ENCODE measurements around the gene RAB8B. TPM values are rescaled to one million over a fixed set of nuclear protein-coding genes. Genes with fewer than 3 reads are reported as not detected.

RAB8B gene
- total RNA-seq, 4 donors from 2014 or later: 26.1 to 48.1 (median 33.0) TPM

DNA sequence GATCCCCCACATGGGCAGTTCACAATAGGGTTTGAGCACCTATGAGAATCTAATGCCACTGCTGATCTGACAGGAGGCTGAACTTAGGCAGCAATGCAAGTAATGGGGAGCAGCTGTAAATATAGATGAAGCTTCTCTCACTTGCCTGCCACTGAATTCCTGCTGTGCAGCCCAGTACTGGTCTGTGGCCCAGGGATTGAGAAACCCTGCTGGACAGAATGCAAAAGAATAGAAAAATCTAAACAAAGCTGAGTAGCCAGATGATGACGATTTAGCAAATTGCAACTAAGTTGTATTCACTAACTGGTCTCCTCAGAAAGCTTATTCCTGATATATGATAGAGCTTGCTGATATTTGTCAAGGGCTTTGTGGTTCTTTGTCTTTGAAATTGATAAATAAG, 53.7 kb downstream of the RAB8B start:
- peaks cover 0 to 5% of the 10 kb centered on the region in 2 donors for H3K36me3 ChIP-seq
- H3K4me1 ChIP-seq: peaks cover 21 to 85% (median 39%) of the 10 kb centered on the region in 3 donors
- no peaks in the 10 kb centered on the region for H3K27me3 ChIP-seq
- H3K27ac ChIP-seq: peak overlapping the region; percentile 75 to 88 (median 77)
- TF ChIP-seq, protein P1, sequence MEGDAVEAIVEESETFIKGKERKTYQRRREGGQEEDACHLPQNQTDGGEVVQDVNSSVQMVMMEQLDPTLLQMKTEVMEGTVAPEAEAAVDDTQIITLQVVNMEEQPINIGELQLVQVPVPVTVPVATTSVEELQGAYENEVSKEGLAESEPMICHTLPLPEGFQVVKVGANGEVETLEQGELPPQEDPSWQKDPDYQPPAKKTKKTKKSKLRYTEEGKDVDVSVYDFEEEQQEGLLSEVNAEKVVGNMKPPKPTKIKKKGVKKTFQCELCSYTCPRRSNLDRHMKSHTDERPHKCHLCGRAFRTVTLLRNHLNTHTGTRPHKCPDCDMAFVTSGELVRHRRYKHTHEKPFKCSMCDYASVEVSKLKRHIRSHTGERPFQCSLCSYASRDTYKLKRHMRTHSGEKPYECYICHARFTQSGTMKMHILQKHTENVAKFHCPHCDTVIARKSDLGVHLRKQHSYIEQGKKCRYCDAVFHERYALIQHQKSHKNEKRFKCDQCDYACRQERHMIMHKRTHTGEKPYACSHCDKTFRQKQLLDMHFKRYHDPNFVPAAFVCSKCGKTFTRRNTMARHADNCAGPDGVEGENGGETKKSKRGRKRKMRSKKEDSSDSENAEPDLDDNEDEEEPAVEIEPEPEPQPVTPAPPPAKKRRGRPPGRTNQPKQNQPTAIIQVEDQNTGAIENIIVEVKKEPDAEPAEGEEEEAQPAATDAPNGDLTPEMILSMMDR (IDR thresholded peaks at IDR 0.05): peak in 2 of 4 experiments; percentile 38 to 60
- TF ChIP-seq POLR2A (IDR thresholded peaks at IDR 0.05) (no peak), POLR2AphosphoS5 (IDR thresholded peaks at IDR 0.05) (peak; percentile 49)
- H3K4me3 ChIP-seq: no peak overlapping the region
- 25 to 43% methylated on average over 1 of the region's 1 CpG for WGBS, 2 donors (ENCODE audit: low coverage in 1 of 2)
- ATAC-seq: peak; percentile 68
- no peaks in the 10 kb centered on the region for H3K9me3 ChIP-seq

DNA sequence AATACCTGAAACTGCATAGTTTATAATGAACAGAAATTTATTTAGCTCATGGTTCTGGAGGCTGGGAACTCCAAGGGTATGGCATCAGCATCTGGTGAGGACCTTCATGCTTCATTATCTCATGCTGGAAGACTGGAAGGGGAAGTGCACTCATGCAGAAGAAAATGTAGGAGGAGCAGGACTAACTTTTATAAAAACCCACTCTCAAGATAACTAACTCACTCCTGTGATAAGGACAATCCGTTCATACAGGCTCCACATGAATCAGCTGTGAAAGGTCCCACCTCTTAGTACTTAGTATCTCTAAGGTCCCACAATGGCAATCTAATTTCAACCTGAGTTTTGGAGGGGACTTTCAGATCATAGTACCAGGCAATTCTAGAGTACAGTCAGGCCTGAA, 54.4 kb downstream of the RAB8B start:
- ATAC-seq: no peak
- WGBS, 2 donors (ENCODE audit: low coverage in 1 of 2): 29 to 71% methylated on average over 1 of the region's 1 CpG
- H3K4me1 ChIP-seq: peaks cover 21 to 78% (median 33%) of the 10 kb centered on the region in 3 donors

DNA sequence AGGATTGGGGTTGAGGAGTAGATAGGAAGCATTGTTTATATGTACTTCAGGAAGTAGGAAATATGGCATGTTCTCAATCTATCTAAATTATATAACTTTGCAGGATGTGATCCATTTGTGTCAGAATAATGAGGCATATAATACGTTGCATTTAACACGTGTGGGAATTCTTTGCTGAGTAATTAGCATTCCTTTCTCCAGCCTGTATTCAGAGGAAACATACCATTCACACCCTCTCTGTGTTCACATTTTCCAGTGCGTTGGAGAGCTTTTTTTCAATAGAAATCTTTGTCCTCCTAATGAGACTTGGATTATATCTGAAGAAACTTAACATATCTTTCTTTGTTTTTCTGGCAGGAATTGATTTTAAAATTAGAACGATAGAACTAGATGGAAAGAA, 55.0 kb downstream of the RAB8B start:
- TF ChIP-seq POLR2AphosphoS5 (IDR thresholded peaks at IDR 0.05) (peak; percentile 22), EP300 (IDR thresholded peaks at IDR 0.05) (no peak)

More for the DNA sequence above, 54.4 kb downstream of the RAB8B start:
- H3K27ac ChIP-seq: peak overlapping the region; percentile 75 to 88 (median 77)
- peaks cover 0 to 5% of the 10 kb centered on the region in 2 donors for H3K36me3 ChIP-seq
- H3K9me3 ChIP-seq: no peaks in the 10 kb centered on the region
- no peak overlapping the region for H3K4me3 ChIP-seq
- no peak for TF ChIP-seq POLR2AphosphoS5 (IDR thresholded peaks at IDR 0.05)
- TF ChIP-seq EP300 (IDR thresholded peaks at IDR 0.05): no peak
- TF ChIP-seq POLR2A (IDR thresholded peaks at IDR 0.05): no peak
- TF ChIP-seq, protein P1 (IDR thresholded peaks at IDR 0.05): no peak
- no peaks in the 10 kb centered on the region for H3K27me3 ChIP-seq

DNA sequence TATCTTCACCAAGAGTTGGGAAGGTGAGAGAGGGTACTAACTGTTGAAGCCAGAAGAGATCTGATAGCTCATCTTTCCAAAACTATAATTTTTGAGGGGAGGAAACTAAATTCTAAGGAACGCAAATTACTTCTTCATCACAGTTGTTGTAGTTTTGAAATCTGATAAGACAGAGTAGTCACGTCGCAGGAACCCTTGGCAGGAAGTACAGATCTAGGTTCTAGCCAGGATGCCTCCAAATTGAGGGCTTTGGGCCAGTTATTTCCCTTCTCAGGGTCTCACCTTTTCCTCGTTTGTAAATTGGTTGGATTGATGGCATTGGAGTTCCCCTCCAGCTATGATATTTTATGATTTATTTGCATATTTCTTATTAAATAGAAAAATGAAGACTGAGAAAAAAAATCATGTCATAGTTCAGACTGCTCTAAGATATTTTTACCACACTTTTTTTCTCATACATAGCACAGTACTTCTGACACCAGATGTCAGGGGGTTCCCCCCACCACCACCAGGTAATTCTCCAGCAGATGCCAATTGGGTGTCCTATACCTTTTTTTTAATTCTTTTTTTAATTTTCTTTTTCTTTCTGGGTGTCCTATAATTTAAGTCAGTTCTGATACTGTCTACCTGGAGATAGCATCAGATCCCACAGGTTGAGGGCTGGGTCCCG, 55.7 kb downstream of the RAB8B start:
- no peak for TF ChIP-seq POLR2AphosphoS5 (IDR thresholded peaks at IDR 0.05)
- WGBS, 2 donors (ENCODE audit: low coverage in 1 of 2): 38 to 58% methylated on average over 5 of the region's 5 CpGs
- Histone ChIP-seq H3K4me1 (peaks cover 21 to 65% (median 33%) of the 10 kb centered on the region in 3 donors), H3K36me3 (peaks cover 0 to 8% of the 10 kb centered on the region in 2 donors), H3K27ac (peak overlapping the region; percentile 75 to 88 (median 77)), H3K9me3 (no peaks in the 10 kb centered on the region), H3K4me3 (no peak overlapping the region), H3K27me3 (no peaks in the 10 kb centered on the region)
- no peak for ATAC-seq

More for the DNA sequence above, 55.0 kb downstream of the RAB8B start:
- Histone ChIP-seq H3K36me3 (peaks cover 0 to 5% of the 10 kb centered on the region in 2 donors), H3K9me3 (no peaks in the 10 kb centered on the region), H3K4me3 (no peak overlapping the region), H3K4me1 (peaks cover 21 to 72% (median 33%) of the 10 kb centered on the region in 3 donors), H3K27me3 (no peaks in the 10 kb centered on the region), H3K27ac (peak overlapping the region; percentile 75 to 88 (median 77))
- 7 to 10% methylated on average over 4 of the region's 4 CpGs for WGBS, 2 donors (ENCODE audit: low coverage in 1 of 2)
- no peak for ATAC-seq

DNA sequence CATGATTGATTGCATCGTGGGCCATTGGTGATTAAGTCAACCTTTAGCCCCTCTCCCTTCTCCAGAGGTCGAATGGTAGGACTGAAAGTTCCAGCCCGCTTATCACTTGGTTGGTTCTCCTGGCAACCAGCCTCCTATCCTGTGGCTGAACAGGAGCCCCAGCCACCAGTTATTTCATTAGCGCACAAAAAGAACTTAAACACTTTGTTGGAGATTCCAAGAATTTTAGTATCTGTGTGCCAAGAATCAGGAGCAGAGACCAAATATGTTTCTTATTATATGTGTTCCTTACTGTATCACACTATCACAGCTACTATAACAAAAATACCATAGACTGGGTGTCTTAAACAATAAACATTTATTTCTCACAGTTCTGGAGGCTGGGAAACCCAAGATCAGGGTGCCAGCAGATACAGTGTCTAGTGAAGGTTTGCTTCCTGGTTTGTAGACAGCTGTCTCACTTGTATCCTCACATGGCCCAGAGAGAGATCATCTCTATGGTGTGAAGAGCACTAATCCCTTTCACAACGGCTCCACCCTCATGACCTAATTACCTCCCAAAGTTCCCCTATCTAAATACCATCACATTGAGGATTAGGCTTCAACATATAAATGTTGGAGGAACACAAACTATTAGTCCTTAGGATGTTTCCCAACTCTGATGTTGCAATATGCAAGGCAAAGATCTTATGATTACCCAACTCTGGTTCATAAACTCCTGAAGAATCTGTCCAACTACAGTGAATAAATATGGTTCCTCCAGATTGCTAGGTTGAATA, 57.5 kb downstream of the RAB8B start:
- H3K4me1 ChIP-seq: peaks cover 21 to 60% (median 33%) of the 10 kb centered on the region in 3 donors
- H3K27me3 ChIP-seq: no peaks in the 10 kb centered on the region
- no peak overlapping the region for H3K4me3 ChIP-seq
- H3K9me3 ChIP-seq: no peaks in the 10 kb centered on the region
- peak; percentile 83 for ATAC-seq
- TF ChIP-seq POLR2AphosphoS5 (IDR thresholded peaks at IDR 0.05): peak; percentile 86
- TF ChIP-seq POLR2A (IDR thresholded peaks at IDR 0.05): no peak
- H3K36me3 ChIP-seq: peaks cover 0 to 23% of the 10 kb centered on the region in 2 donors
- 89 to 90% methylated on average over 2 to 5 of the region's 5 CpGs for WGBS, 2 donors (ENCODE audit: low coverage in 1 of 2)
- H3K27ac ChIP-seq: peak overlapping the region in 3 of 4 donors; percentile 40 to 79 (median 48)

DNA sequence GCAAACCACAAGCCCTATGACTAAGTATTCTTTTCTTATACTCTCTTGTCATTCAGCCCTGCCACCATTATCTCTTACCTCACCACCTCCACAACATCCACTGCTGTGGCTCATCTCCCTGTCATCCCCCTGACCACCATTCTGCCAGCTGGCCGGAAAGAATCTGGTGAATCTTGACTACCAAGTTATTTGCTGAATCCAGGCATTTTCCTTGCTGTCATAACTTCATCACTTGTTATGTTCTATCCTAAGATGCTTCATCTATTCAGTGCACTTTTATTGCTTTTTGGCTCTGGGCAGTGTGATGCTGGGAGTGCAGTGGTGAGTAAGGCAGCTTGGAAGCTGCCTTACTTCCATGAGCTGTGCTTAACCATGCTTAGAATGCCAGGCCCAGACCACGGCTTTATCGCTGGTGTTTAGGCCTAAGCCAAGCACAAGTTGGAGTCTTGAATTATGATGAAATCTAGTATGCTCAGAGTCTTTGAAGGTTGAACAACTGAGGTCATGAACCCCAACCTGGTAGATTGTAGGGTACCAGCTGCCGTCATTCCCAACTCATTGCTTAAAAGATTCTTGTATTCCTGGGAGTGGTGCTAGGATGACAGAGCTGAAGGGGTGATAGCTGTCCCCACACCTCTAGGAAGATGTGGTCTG, 61.0 kb downstream of the RAB8B start:
- peaks cover 0 to 27% of the 10 kb centered on the region in 2 donors for H3K36me3 ChIP-seq
- peaks cover 6 to 26% (median 13%) of the 10 kb centered on the region in 3 donors for H3K4me1 ChIP-seq
- ATAC-seq: no peak
- no peaks in the 10 kb centered on the region for H3K27me3 ChIP-seq
- no peak overlapping the region for H3K4me3 ChIP-seq
- no peak for TF ChIP-seq EP300 (IDR thresholded peaks at IDR 0.05)
- no peak for TF ChIP-seq POLR2AphosphoS5 (IDR thresholded peaks at IDR 0.05)
- no peak overlapping the region for H3K27ac ChIP-seq
- no peaks in the 10 kb centered on the region for H3K9me3 ChIP-seq
- WGBS, 2 donors (ENCODE audit: low coverage in 1 of 2): 83 to 100% methylated on average over 1 to 4 of the region's 4 CpGs
